GM18511 (cell line): ENCODE measurements around the gene DPYD.
A peak's percentile ranks its signal among the peaks of the same experiment; 100 is the strongest.

Source experiments
- ATAC-seq: cut with Tn5 transposase; IDR thresholded peaks from one replicate; pipeline ENCODE4 v1.9.1; 2021; ENCODE audit warnings: mild to moderate bottlenecking, moderate library complexity; ENCODE audit not compliant: unreplicated experiment

DPYD gene

GRCh38 chr1:97560714-97561113 lies 360.1 kb downstream of the DPYD start:
- ATAC-seq, result no peak

GRCh38 chr1:97553971-97554370 lies 366.9 kb downstream of the DPYD start:
- ATAC-seq, result no peak

GRCh38 chr1:97551113-97551512 lies 369.7 kb downstream of the DPYD start:
- ATAC-seq, result no peak

- no peak for ATAC-seq
Observed at GRCh38 chr1:97545446-97545845, 375.4 kb downstream of the DPYD start.

- ATAC-seq, result no peak
Observed at GRCh38 chr1:97540346-97540888, 380.4 kb downstream of the DPYD start.

GRCh38 chr1:97538113-97538512 lies 382.7 kb downstream of the DPYD start:
- no peak for ATAC-seq

GRCh38 chr1:97533358-97533757 lies 387.5 kb downstream of the DPYD start:
- ATAC-seq, result no peak

- ATAC-seq, result no peak
Observed at GRCh38 chr1:97529600-97529999, 391.2 kb downstream of the DPYD start.

- no peak for ATAC-seq
Observed at GRCh38 chr1:97524211-97524610, 396.6 kb downstream of the DPYD start.

GRCh38 chr1:97516588-97516987 lies 404.2 kb downstream of the DPYD start:
- ATAC-seq, result no peak

- no peak for ATAC-seq
Observed at GRCh38 chr1:97508653-97509218, 412.1 kb downstream of the DPYD start.

GRCh38 chr1:97507863-97508262 lies 413.0 kb downstream of the DPYD start:
- no peak for ATAC-seq

- ATAC-seq, result peak; percentile 36
Observed at GRCh38 chr1:97506368-97506767, 414.5 kb downstream of the DPYD start.

- peak; percentile 88 for ATAC-seq
Observed at GRCh38 chr1:97505816-97506215, 415.0 kb downstream of the DPYD start.

GRCh38 chr1:97505289-97505688 lies 415.5 kb downstream of the DPYD start:
- peak; percentile 27 for ATAC-seq

GRCh38 chr1:97502360-97502759 lies 418.5 kb downstream of the DPYD start:
- ATAC-seq, result no peak

- no peak for ATAC-seq
Observed at GRCh38 chr1:97501628-97502027, 419.2 kb downstream of the DPYD start.

- no peak for ATAC-seq
Observed at GRCh38 chr1:97500760-97501159, 420.1 kb downstream of the DPYD start.

- no peak for ATAC-seq
Observed at GRCh38 chr1:97499667-97500066, 421.2 kb downstream of the DPYD start.

GRCh38 chr1:97489834-97490233 lies 431.0 kb downstream of the DPYD start:
- ATAC-seq, result peak; percentile 41

- ATAC-seq, result no peak
Observed at GRCh38 chr1:97488530-97488929, 432.3 kb downstream of the DPYD start.

- no peak for ATAC-seq
Observed at GRCh38 chr1:97482022-97482421, 438.8 kb downstream of the DPYD start.

GRCh38 chr1:97467445-97467844 lies 453.4 kb downstream of the DPYD start:
- ATAC-seq, result no peak
